Astrocyte (in vitro differentiated cells and primary cell): Measurements from ENCODE around the gene DUS3L.

Source experiments
- EZH2 ChIP-seq: IDR thresholded peaks from 2 replicates; pipeline ENCODE4 v1.6.1; 2012; ENCODE audit warnings: mild to moderate bottlenecking, low read length, inconsistent platforms; ENCODE audit not compliant: insufficient read depth
- TF ChIP-seq, protein P1 (sequence below): IDR thresholded peaks from 2 replicates; pipeline ENCODE4 v1.5.1; 2011; ENCODE audit warnings: low read depth, mild to moderate bottlenecking, inconsistent platforms, low read length, moderate library complexity; ENCODE audit not compliant: insufficient read depth

DNA sequence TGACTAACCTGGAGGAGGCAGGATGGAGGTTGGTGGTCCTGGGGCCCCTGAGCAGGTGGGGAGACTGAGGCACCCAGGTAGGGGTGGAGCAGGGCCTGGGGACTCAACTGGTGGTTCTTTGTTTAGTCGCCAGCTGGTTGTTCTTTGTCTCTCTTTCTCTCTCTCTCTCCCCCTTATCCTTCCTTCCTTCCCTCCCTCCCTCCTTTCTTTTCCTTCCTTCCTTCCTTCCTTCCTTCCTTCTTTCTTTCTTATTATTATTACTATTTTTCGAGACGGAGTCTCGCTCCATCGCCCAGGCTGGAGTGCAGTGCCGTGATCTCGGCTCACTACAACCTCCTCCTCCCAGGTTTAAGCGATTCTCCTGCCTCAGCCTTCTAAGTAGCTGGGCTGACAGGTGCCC is 7.3 kb upstream of the DUS3L start:
- TF ChIP-seq, protein P1, sequence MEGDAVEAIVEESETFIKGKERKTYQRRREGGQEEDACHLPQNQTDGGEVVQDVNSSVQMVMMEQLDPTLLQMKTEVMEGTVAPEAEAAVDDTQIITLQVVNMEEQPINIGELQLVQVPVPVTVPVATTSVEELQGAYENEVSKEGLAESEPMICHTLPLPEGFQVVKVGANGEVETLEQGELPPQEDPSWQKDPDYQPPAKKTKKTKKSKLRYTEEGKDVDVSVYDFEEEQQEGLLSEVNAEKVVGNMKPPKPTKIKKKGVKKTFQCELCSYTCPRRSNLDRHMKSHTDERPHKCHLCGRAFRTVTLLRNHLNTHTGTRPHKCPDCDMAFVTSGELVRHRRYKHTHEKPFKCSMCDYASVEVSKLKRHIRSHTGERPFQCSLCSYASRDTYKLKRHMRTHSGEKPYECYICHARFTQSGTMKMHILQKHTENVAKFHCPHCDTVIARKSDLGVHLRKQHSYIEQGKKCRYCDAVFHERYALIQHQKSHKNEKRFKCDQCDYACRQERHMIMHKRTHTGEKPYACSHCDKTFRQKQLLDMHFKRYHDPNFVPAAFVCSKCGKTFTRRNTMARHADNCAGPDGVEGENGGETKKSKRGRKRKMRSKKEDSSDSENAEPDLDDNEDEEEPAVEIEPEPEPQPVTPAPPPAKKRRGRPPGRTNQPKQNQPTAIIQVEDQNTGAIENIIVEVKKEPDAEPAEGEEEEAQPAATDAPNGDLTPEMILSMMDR: no peak
- no peak for TF ChIP-seq EZH2
